GM19395 (cell line): ENCODE data around the gene KDM4C.

Experiments
- ATAC-seq: cut with Tn5 transposase; IDR thresholded peaks from one replicate; pipeline ENCODE4 v1.9.1; 2021; ENCODE audit warnings: mild to moderate bottlenecking, moderate library complexity; ENCODE audit not compliant: unreplicated experiment

The KDM4C gene

DNA sequence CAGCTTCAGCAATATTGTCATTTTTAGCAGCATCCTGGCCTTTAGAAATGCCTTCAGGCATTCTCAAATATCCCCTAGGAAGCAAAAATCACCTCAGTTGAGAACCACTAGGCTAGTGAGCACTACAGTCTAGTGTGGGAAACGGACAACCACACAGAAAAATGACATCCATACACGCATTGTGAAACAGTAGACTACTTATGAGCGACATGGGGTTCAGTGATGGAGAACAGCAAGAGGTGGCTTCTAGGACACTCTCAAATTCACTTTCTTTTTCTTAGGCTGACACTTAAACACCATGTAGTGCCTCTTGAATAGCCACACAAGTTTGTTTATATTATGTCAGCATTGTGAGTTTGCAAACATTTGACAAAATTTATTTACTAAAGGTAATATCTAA is 203.0 kb downstream of the KDM4C start:
- peak; percentile 96 for ATAC-seq

DNA sequence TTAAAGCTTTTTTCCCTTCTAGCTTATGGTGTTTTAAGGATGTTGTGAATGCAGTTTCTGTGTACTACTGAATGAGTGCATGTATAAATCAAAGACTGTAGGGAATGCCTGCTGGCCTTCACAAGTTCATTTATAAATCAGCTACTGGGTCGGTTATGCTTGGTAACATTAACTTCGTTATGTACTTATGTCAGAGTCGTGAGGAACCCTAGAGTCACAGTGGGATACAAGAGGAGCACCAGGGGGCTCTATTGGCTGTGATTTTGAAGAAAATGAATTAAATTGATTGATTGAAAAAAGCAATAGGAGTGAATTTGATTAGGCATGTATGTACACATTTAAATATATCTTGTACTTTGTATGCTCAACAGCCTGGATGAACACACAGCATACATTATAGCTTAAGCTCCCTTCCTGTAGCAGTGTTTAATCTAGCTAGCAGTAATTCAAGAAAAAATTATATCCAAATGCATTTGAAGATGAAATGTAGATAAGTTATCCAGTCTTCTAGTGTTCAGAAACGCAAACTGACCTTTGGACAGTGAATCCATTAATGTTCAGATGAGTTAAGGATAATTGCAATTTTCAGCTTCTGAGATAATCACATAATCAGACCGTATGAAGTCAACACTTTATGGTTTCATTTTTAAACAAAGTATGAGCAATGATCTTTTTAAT is 204.2 kb downstream of the KDM4C start:
- no peak for ATAC-seq

DNA sequence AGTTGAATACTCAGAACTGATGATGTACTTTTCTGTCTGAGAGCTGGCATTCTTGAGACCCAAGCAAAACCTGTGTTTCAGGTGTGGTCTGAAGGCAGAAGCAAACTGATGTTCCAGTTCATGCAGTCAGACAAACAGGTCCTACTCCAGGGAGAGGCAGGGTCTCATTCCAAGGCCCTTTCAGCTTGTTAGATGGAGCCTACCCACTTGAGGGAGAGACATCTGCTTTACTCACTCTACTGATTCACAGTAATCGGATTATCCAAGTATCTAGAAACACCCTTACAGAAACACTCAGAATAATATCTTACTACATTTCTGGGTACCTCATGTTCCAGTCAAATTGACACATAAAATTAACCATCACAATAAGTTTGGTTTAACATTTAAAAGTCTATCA is 207.8 kb downstream of the KDM4C start:
- no peak for ATAC-seq

DNA sequence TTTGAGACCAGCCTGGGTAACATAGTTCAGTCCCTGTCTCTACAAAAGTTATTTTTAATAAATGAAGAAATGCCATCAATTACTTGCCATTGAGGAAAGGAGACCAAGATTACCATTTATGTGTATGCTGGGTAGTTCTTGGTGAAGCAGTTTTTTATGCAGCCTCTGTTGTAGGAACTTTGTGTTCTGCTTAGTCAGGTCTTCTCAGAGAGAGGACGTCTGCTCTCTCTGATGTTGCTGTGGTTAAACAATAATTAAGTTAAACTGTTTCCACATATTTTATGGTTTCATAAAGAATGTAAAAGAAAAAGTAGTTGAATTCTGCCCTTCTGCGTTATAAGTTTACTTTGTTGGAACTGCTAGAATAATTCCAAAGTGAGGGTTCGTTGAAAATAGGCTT is 210.5 kb downstream of the KDM4C start:
- ATAC-seq, result no peak

DNA sequence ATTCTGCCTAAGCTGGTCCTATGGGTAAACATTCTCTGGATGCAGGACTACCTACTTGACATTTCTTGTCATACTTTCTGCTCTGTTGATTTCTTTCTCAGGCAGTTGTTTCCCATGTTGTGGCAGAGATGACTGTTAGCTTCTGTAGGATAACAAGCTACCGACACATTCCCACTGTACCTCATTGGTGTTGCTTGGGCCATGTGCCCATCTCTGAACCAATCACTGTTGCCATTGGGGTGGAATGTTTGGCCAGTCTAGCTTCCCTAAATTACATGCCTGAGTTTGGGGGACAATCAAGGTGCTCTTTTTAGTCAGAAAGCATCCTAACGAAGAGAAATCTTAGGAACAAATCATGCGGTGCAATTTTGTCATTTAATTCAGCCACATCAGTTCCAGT is 212.0 kb downstream of the KDM4C start:
- no peak for ATAC-seq

DNA sequence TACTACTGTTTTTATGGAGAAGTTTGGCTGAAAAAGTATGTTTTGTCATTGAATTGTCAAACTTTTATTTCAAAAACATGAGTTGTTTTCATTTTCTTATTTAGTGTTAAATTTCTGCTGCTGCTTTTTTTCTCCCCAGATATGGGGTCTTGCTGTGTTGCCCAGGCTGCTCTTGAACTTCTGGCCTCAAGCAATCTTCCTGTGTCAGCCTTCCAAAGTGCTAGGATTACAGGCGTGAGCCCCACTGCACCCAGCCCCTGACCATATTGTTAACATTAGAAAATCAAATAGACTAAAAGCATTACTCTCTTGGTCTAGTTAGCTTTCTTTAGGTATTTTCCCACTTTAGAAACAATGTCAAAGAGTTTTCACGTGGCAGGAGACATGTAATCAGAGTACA is 215.3 kb downstream of the KDM4C start:
- peak; percentile 3 for ATAC-seq

DNA sequence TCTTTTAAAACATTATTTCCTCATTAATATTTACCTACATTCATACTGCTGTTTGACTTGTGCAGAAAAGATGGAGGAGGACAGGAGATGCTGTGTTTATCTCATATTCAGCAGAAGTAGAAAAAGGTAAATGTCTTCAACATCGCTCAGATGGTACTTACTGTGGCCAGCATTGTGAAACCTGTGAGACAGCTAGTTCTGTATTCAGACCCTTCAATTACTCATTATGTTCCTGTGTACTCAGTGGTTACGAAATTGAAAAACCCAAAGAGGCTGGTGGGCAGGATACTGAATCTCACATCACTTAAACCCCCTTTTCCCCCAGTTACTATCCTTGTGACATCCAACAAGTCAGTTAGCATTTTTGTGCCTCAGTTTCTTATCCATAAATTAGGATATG is 216.0 kb downstream of the KDM4C start:
- peak; percentile 100 for ATAC-seq

DNA sequence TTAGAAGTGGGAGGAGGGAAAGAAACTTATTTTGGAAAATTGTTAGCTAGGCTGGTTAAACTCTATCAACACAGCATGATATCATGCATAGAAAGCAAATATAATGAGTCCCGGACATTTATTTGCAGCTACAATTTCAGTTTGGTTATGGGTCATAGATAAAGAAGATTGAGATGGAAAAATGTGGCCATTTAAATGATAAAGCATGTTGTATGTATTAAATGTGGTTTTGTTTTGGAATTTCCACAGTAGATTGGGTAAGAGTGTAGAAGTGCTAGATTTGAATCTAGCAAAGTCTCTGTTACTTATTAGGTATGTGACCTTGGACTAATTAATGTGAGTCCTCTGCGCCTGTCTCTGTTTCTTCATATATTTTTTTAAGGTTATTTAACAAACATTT is 217.4 kb downstream of the KDM4C start:
- no peak for ATAC-seq

DNA sequence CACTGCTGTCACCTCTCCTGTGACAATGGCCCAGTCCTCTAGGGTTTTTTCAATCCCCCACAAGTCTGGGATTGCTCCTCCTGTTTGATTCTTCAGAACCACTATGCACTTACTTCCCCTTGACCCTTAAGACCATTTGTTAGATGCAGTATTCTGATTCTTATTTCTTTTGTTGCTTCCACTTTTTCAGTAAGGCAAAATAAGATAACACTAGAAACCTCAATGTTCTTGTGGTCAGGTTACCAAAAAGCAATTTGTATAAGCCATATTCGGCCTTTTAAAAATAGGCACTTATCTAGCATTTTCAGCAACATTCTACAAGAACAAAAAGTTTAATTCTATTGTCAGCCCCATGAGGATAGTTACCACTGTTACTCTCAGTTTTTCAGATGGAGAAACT is 220.0 kb downstream of the KDM4C start:
- ATAC-seq, result no peak

DNA sequence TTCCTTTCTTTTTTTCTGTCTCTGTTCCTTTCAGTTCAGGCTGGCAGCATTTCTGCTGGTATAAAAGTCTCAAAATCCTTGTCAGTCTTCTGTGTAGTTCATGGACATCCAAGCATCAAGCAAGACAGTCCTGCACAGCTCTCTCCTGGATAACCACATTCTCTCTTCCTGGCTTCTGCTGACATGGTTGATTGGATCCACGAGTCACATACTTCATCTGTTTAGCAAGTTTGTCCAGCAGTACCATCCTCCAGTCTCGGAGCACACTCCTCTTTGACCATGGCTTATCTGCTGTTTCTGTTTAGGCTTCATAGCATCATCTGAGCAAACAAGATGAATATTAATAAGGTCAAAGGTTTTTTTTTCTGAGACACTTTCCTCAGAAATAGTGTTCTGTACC is 220.8 kb downstream of the KDM4C start:
- no peak for ATAC-seq

DNA sequence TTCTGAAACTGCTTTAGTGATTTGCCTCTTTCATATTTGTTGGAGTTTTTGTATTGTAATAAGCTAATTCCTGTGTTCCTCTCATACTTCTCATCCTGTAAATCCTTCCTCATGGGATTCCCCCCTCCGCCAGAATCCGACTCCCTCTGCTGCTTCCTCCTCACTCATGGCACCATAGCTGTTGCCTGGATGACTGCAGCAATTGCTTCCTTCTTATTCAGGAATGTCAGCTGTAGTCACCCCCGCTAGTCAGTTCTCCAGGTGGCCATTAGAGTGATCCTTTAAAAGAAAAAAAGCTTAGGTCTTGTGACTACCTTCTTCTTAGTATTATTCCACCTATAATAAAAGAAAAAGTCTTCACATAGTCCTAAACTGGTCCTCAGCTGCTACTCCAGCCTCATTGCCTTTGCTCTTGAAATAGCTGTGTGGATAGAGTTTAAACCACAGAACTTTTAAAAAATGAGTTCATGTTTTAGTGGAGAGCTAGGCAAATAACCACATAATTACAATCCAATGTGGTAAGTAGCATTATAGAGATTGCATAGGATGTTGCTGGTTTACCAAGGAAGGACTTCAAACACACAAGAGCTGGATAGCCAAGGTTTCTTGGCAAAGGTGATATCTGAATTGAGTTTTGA is 227.3 kb downstream of the KDM4C start:
- ATAC-seq, result no peak

DNA sequence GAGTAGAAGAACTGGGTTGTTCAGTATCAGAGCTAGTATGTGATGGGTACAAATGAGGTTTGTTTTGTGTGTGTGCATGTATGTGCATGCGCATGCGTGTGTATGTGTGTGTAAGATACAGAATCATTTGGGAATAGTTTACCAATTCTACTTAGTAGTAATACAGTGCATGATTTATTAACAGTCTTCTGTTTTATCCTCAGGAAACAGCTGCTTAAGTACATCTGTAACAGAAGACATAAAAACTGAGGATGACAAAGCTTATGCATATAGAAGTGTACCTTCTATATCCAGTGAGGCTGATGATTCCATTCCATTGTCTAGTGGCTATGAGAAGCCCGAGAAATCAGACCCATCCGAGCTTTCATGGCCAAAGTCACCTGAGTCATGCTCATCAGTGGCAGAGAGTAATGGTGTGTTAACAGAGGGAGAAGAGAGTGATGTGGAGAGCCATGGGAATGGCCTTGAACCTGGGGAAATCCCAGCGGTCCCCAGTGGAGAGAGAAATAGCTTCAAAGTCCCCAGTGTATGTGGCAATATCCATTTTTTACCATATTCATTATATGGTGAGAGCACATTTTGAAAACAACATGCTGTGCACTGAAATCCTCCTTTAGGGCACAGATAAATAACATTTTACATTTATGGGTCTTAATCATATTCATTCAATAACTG is 228.5 kb downstream of the KDM4C start:
- ATAC-seq, result no peak

DNA sequence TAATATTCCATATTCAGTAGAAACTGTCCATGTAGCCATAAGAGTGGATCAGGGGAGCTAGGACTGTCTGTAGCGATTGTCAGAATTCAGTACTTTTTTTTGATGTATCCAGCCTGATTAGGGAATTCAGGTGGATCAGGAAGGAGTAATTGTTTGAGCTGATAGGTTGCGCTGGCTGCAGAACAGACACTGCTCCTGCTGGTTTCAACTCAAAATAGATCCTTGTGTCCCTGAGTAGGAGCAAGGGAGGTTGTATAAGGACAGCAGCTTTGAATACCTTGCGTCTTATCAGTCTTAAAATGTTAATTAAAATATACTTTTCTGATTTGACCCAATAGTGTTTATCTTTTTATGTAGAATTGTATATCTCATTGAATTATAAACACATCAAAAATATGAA is 229.6 kb downstream of the KDM4C start:
- ATAC-seq, result no peak

DNA sequence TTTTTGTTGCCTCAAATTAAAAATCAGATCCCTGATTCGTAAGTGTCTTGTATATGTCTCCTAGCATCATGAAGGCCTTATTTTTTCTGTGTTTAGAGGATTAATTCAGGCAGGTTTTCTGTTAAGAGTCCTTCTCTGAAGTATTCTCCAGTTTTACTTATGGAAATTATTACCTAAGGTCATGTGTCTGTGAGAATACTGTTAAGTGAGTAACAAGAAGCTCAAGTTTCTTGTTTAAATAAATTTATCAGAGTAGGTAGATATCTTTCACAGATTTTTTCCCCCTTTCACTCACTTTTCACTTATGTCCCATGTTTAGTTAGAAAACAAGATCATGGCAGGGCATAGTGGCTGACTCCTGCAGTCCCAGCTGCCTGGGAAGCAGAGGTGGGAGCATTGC is 233.6 kb downstream of the KDM4C start:
- ATAC-seq, result no peak

DNA sequence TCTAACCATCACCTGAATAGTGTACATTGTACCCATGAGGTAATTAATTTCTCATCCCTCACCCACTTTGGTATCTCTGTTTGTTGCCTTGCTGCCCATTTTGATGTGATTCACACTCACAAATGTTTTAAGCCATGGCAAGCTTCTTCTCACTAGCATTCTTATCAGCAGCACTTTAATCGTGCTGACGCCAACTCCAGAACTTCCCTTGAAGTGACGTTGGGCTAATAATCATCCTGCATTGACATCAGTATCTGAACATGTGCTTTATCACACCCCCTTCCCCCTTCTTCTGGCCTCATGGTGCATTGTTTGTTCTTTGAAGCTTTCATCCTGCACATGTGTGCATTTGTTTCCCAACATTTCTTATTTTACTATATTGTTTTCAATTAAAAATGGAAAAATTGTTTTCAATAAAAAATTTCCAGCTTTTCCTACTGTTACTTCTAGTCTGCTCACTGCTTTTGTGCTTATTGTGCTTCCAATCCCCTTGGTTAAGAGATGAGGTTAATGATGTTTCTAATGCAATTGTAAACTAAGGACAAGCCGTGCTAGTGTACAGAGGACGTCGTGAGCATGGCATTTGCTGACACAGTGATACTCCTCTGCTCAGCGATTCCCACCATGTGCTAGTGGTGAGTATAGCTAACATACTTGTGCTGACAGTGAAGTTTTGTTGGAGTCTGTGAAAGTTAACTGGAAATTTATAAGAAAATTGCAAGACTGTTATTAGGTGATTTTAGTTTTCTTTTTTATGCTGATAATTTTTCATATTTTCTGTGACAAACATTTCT is 238.5 kb downstream of the KDM4C start:
- ATAC-seq, result no peak

DNA sequence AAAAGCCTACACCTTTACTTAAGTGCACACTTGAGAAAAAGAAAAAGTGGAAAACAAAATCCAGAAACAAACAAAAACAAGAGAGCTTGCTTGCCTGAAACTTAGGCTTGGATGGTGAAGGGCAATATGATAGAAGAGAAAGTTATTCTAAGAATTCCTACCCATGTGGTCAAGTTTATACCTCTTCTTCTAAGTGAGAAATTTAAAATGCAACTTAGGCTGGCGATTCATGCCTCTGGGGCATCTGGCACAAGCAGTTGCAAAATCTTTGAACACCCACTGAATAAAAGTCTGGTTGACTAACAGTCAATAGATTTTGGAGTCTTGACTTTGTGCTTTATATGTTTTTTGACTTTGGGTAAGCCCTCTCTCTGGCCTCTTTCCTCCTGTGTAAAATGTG is 239.6 kb downstream of the KDM4C start:
- no peak for ATAC-seq

DNA sequence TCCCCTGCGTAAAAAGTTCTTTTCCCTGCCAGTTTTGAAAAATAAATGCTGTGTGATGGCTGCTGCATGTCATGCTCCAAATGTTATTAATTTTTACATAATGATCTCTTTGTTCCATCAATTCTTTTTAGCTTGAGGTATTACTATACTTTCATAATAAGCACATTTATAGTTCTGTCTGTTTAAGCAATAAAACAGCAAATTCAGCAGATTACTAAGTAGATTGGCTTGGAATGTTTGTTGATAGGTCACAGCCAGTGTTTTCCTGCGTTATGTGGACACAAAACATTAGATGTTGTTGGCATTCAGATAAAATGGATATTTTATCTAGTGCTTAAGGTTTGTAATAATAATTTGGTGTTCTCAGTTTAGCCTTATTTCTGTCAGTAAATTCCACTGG is 242.0 kb downstream of the KDM4C start:
- no peak for ATAC-seq

DNA sequence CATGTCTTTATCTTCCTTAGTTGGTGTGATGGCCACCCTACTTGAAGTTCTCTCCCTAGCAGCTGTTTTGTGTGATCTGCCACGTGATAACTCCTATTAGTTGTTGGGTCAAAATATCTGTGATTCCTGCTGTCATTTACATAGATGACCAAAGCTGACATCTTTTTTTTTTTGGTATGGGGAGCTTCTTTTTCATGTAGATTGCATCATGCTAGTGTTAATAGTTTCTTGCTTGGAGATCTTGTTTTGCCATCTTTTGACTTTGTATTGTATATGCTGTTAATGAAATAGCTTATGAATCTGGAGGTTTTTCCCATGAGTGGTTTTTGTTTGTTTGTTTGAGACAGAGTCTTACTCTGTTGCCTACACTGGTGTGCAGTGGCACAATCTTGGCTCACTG is 243.8 kb downstream of the KDM4C start:
- ATAC-seq, result no peak

DNA sequence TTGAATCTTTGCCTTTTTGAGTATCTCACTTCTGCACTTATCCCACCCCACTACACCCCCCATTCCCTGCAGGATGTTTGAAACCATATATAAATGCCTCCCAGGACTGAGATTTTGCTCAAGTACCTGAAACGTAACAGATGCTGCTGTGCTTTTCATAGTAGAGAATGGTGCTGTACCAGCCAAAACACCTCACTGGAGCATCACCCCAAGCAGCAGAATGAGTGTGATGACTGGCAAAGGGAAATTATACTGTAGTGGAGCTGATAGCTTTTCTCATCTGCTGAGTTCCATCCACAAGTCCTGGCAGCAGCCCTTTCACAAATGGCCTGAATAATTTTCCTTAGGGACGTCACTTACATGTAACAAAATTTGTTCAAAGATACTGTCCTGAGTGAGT is 246.1 kb downstream of the KDM4C start:
- ATAC-seq, result no peak

DNA sequence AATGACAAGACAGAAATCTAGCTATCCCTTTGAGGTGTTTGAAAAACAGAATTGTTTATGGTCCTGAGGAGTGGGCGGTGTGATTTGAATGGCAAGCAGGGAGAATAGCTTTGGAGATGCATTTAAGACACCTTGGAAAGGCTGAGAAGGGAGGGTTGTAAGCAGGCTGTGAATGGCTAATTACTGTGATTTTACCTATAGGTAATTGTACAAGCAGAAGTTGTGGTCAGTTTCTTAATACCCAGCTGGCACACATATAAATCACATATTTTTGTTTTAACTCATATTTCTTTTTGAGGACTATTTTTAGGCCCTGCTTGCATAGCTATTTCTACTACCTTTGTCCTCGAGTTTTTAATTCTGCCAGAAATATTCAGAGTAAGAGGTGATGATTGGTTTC is 248.6 kb downstream of the KDM4C start:
- no peak for ATAC-seq

DNA sequence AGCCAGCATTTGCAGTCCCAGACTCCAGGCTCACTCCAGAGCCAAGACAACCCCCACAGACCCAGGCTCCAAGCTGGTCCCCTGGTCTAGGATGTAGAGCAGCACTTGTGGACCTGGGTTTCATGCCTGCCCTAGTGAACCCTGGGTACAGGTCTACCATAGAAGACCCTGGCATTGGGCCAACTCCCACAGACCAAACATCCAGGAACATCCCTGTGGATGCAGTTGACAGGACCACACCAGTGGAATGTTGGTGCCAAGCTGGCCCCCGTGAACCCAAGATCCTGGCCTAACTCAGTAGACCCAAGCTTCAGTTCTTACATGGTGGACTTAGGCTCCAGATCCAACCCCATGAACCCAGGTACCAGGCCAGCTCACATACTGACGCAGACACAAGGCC is 250.6 kb downstream of the KDM4C start:
- ATAC-seq, result no peak

DNA sequence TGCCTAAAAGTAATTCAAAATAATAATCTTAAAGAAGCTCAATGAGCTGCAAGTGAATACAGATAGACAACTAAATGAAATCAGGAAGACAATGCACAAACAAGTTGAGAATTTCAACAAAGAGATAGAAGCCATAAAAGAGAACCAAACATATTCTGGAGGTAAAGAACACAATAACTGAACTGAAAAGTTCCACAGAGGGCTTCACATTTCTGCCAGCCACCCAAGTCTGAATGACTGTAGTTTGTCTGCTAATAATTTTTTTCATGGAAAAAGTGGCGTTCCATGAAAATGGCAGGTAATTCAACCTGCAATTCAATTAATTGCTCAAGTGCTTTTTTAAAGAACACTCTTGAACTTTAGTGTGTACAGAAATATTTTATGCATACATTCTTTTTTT is 251.3 kb downstream of the KDM4C start:
- no peak for ATAC-seq
